22Rv1 (cell line): Measurements from ENCODE around the gene KIFC1.
A peak's percentile ranks its signal among the peaks of the same experiment; 100 is the strongest.
"Not testable (repeated sequence)": the region's sequence is repeated elsewhere in the genome, so short reads cannot be mapped to it uniquely, and the experiment has no call there.

Experiments used
- H3K27ac ChIP-seq: fragments of 450-650 bp; 2 replicates; pipeline ENCODE4 v1.5.1; 2017
- ZFX ChIP-seq: fragments of 450-650 bp; IDR thresholded peaks from 2 replicates; pipeline ENCODE4 v1.6.1; 2017; ENCODE audit warnings: antibody characterized with exemption, borderline replicate concordance
- TF ChIP-seq, protein P1 (sequence below): fragments of 450-650 bp; IDR thresholded peaks from 2 replicates; pipeline ENCODE4 v1.5.1; 2017; ENCODE audit warnings: mild to moderate bottlenecking

KIFC1 gene, protein sequence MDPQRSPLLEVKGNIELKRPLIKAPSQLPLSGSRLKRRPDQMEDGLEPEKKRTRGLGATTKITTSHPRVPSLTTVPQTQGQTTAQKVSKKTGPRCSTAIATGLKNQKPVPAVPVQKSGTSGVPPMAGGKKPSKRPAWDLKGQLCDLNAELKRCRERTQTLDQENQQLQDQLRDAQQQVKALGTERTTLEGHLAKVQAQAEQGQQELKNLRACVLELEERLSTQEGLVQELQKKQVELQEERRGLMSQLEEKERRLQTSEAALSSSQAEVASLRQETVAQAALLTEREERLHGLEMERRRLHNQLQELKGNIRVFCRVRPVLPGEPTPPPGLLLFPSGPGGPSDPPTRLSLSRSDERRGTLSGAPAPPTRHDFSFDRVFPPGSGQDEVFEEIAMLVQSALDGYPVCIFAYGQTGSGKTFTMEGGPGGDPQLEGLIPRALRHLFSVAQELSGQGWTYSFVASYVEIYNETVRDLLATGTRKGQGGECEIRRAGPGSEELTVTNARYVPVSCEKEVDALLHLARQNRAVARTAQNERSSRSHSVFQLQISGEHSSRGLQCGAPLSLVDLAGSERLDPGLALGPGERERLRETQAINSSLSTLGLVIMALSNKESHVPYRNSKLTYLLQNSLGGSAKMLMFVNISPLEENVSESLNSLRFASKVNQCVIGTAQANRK

DNA sequence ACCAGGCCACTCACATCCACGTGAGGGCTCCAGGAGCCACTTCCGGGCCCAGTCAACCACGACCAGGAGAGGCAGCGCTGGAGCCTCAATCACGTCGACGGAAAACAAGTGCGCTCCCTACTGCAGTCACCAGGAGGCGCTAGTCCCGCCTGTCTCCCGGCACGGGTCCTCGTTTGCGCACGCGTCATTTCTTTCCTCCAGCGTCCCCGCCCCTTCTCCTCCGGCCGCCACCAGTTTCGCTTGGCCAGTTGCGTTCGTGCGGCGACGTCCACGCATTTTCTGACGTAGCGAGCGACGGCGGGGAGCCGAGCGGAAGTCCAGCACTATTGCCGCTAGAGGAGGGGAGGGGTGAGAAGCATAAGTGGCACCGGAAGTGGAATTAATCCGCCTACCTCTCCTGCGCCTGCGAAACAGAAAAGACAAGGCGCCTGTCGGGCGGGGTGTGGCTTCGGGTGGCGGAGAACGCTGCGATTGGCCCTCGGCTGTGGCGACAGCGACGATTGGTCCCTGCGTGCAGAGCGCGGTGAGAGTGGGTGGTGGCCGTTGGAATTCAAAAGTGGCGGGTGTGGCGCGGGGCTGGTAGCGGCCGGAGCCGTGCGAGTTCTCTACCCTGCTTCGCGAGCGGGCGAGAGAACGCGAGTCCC lies at the start of gene KIFC1:
Gene KIFC1 (plus strand): TSS at position 546 of the 644 bp plus-strand sequence. CDS start 163 bp downstream, outside the sequence.
- H3K27ac ChIP-seq: peak within 1 kb of the TSS; percentile 91
- TF ChIP-seq ZFX: no peak
- TF ChIP-seq, protein P1, sequence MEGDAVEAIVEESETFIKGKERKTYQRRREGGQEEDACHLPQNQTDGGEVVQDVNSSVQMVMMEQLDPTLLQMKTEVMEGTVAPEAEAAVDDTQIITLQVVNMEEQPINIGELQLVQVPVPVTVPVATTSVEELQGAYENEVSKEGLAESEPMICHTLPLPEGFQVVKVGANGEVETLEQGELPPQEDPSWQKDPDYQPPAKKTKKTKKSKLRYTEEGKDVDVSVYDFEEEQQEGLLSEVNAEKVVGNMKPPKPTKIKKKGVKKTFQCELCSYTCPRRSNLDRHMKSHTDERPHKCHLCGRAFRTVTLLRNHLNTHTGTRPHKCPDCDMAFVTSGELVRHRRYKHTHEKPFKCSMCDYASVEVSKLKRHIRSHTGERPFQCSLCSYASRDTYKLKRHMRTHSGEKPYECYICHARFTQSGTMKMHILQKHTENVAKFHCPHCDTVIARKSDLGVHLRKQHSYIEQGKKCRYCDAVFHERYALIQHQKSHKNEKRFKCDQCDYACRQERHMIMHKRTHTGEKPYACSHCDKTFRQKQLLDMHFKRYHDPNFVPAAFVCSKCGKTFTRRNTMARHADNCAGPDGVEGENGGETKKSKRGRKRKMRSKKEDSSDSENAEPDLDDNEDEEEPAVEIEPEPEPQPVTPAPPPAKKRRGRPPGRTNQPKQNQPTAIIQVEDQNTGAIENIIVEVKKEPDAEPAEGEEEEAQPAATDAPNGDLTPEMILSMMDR: peak; percentile 99

DNA sequence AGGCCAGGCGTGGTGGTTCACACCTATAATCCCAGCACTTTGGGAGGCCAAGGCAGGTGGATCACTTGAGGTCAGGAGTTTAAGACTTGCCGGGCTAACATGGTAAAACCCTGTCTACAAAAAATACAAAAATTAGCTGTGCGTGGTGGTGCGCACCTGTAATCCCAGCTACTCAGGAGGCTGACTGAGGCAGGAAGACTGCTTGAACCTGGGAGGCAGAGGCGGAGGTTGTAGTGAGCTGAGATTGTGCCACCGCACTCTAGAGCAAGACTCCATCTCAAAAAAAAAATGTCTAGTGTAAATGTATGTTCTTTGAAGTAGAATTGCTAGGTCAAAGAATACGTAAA lies 48.0 kb upstream of the KIFC1 start:
- H3K27ac ChIP-seq: not testable (repeated sequence)

DNA sequence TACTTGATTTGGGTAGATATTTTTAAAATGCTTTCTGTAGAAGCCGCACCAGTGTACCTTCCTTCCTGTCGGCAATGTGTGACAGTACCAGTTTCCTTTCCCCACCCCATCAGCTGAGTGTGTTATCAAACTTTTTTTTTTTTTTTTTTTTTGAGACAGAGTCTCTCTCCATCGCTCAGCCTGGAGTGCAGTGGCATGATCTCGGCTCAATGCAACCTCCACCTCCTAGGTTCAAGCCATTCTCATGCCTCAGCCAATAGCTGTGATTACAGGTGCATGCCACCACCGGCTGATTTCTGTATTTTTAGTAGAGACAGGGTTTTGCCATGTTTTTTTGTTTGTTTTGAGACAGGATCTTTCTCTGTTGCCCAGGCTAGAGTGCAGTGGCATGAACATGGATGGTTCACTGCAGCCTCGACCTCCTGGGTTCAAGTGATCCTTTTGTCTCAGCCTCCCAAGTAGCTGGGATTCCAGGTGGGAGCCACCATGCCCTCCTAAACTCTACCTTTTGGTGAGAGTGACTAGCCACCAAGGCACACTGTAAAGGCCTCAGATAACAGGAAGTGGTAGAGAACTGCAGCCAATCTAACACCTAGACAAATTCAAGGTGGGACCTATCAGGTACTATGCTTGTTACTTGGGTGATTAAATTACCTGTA lies 47.5 kb upstream of the KIFC1 start:
- H3K27ac ChIP-seq: no peak overlapping the region
- no peak for TF ChIP-seq ZFX
- TF ChIP-seq, protein P1: no peak

DNA sequence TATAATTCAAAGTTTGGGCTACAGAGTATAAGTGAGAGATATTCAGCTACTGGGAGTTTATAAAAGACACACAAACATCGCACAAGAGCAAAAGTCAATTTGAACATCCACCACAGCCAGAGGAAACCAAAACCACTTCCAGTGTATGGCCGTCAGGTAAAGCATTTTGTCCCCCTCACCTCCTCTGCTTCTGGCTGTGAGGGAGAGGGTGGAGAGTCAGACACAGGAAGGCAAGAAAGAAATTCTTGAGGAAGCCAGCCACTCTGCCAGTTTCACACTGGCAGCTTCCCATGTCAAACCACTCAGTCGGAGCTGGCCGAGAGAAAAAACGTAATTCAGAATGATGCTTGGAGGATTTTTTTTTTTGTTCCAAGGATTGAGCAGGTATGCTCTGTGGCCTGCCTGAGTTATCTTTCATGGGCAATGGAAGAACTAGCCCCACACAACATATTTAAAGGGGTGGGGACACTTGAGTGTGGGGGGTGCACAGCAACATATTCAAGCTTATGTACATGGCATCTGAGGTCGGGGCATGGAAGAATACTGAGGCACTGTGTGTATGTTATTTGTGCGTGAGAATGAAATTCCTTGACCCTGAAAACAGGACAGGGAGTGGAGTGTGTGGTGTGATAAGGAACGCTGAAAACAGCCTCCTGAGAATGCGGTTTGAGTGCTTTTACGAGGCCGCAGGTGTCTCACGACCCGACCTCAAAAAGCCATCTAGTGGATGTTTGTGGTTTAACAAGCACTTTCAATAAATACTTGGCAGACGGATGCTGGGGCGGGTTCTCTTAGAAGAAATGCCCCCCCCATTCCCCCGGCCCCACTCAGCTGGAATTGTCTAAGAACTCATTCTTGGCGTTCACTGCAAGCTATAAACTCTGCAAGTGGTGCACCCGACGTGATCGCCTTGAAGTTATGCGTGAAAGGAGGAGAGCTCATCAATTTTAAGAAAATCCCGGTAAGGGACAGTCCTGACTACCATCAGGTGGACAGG lies 46.6 kb upstream of the KIFC1 start:
- no peak overlapping the region for H3K27ac ChIP-seq
- TF ChIP-seq, protein P1: peak; percentile 79
- no peak for TF ChIP-seq ZFX

DNA sequence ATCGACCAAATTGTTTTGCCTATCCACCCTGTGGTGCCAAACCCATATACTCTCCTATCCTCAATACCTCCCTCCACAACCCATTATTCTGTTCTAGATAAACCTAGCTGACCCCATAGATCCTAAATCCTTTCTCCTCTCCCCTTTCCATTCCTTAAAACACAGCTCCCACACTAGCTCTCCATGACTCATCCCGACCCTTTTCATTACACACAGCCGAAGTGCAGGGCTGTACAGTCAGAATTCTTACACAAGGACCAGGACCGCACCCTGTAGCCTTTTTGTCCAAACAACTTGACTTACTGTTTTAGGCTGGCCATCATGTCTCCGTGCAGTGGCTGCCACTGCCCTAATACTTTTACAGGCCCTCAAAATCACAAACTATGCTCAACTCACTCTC lies 44.7 kb upstream of the KIFC1 start:
- not testable (repeated sequence) for H3K27ac ChIP-seq

DNA sequence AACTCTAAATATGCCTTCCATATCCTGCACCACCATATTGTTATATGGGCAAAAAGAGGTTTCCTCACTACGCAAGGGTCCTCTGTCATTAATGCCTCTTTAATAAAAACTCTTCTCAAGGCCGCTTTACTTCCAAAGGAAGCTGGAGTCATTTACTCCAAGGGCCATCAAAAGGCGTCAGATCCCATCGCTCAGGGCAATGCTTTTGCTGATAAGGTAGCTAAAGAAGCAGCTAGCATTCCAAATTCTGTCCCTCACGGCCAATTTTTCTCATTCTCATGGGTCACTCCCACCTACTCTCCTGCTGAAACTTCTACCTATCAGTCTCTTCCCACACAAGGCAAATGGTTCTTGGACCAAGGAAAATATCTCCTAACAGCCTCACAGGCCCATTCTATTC lies 43.8 kb upstream of the KIFC1 start:
- no peak overlapping the region for H3K27ac ChIP-seq
- no peak for TF ChIP-seq ZFX
- TF ChIP-seq, protein P1: no peak

DNA sequence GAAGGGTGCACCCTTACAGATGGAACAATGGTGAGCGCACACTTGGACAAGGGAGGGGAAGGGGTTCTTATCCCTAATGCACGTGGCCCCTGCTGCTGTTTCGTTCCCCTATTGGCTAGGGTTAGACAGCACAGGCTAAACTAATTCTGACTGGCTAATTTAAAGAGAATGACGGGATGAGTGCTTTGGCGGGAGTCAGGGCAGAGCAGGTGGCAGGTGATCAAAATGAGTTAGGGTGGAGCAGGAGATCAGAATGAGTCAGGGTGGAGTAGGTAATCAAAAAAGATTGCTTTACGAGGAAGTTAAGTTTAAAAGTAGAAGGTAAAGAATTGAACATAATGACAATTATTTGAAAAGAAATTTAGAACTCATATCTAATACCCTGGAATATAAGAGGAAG lies 35.8 kb upstream of the KIFC1 start:
- H3K27ac ChIP-seq: peak overlapping the region; percentile 66

DNA sequence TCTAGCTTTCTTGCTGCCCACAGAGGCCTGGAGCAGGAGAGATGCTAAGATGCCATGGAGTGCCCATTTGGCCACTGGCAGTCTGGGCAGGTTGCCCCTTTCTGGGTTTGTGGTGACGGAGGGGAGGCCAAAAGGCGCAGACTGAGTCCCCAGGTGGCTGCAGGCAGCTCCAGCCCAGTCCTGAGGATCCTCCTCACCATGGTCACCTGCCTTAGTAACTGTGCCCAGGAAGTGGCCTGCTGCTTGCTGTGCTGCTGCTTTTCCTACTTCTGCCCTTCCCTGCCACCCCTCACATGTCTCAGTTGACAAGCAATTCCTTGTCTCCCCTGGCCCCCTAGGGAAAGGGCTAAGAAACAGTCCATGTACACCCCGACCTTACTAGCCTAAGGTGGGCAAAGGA lies 35.3 kb upstream of the KIFC1 start:
- peak overlapping the region; percentile 66 for H3K27ac ChIP-seq
- TF ChIP-seq, protein P1: no peak
- TF ChIP-seq ZFX: no peak

DNA sequence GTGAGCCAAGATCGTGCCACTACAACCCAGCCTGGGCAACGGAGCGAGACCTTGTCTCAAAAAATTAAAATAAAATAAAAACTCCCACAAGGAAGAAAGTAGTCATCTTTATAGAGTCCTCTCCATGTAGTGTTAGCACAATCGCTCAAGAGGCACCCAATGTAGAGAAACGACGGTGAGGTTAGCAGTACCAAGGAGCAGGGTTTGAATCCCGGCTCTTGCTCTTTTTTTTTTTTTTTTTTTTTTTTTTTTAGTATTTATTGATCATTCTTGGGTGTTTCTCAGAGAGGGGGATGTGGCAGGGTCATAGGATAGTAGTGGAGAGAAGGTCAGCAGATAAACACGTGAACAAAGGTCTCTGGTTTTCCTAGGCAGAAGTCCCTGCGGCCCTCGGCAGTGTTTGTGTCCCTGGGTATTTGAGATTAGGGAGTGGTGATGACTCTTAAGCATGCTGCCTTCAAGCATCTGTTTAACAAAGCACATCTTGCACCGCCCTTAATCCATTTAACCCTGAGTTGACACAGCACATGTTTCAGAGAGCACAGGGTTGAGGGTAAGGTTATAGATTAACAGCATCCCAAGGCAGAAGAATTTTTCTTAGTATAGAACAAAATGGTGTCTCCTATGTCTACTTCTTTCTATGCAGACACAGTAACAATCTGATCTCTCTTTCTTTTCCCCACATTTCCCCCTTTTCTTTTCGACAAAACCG lies 34.3 kb upstream of the KIFC1 start:
- H3K27ac ChIP-seq: peak overlapping the region; percentile 66
